Mucosa of descending colon (tissue), 3 donors: Measurements from ENCODE around the gene ARPC1A. TPM values are rescaled to one million over a fixed set of nuclear protein-coding genes. Genes with fewer than 3 reads are reported as not detected.
A peak's percentile ranks its signal among the peaks of the same experiment; 100 is the strongest.
"Not testable (repeated sequence)": the region's sequence is repeated elsewhere in the genome, so short reads cannot be mapped to it uniquely, and the experiment has no call there.

ENCODE experiments used
- ATAC-seq: fragments of 200-7000 bp; cut with Tn5 transposase; one replicate; pipeline ENCODE4 v1.9.1; 2020; ENCODE audit warnings: mild to moderate bottlenecking, moderate library complexity
- DNase-seq, 3 donors: peaks; one replicate each; pipeline ENCODE4 v3.0.0-alpha.2; 2020
- H3K36me3 ChIP-seq: fragments of 200-600 bp; one replicate; pipeline ENCODE4 v1.8.0; 2021; ENCODE audit warnings: low read depth, mild to moderate bottlenecking
- H3K4me1 ChIP-seq: fragments of 200-600 bp; one replicate; pipeline ENCODE4 v1.8.0; 2021; ENCODE audit warnings: low read depth, mild to moderate bottlenecking
- H3K4me3 ChIP-seq: fragments of 200-600 bp; one replicate; pipeline ENCODE4 v1.8.0; 2021; ENCODE audit warnings: mild to moderate bottlenecking
- H3K9me3 ChIP-seq: fragments of 200-600 bp; one replicate; pipeline ENCODE4 v1.8.0; 2021; ENCODE audit warnings: mild to moderate bottlenecking
- intact Hi-C, 2 donors: fragments of 100-400 bp; cut with DNase I in 1 of 2; cut with micrococcal nuclease in 1 of 2; formaldehyde crosslinking; loops; one replicate each; pipeline versions ENCODE4 v1.11.0 to v1.11.1; 2022; cut with DNase I, micrococcal nuclease
- total RNA-seq, 3 donors: library from RNA; stranded (reverse); fragmentation: NEBNext Ultra II Directional in 2 of 3; extraction: Animal tissue kit (Norgen Biotek cat#: 25700) in 2 of 3; gene quantifications; one replicate each; pipeline versions ENCODE4 v1.2.1 to v1.2.4, GENCODE V29; 2021 to 2023
- TF ChIP-seq, protein P1 (sequence below): fragments of 200-600 bp; IDR thresholded peaks from one replicate; pipeline ENCODE4 v1.8.0; 2022; ENCODE audit warnings: antibody characterized with exemption, mild to moderate bottlenecking
- donor health status: DM: no; HTN: no; CAD: no; lungs with moderate emphysema.
- donor health status: DM: no; HTN: no; CAD: no.
- donor health status: DM: no; HTN: yes; CAD: no.

Gene ARPC1A
- total RNA-seq, 3 donors from 2014 or later, result 142 to 158 (median 157) TPM

DNA sequence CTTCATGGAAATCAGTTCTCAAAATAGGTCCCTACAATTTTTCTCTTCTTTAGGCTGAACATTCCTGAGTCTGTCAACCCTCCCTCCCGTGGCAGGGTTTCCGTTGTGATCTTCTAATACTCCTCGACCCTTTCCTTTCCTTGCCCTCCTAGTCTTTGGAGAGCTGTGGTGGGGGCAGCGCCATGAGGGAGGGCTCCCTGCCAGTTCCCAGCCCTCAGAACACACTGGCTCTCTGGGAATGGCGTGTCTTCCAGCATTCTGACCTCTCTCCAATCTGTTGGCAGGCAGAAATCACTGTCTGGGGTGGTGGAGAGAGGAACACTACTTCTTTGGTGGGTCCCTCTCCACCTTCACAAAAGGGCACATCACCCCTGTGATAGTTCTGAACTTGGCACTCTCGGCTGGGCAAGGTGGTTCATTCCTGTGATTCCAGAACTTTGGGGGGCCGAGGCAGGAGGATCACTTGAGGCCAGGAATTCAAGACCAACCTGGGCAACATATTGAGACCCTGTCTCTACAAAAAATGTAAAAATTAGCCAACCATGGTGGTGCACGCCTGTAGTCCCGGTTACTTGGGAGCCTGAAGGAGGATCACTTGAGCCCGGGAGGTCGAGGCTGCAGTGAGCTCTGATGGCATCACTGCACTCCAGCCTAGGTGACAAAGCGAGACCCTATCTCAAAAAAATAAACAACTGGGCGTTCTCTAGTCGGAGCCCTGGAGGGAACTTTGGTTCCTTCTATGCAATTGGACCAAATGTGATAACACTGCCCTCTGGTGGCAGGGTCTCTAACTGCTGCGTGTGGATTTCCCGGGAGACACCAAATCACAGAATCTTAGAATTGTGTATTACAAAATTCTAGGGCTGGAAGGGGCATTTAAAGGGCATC lies 13.1 kb upstream of the ARPC1A start:
- TF ChIP-seq, protein P1, sequence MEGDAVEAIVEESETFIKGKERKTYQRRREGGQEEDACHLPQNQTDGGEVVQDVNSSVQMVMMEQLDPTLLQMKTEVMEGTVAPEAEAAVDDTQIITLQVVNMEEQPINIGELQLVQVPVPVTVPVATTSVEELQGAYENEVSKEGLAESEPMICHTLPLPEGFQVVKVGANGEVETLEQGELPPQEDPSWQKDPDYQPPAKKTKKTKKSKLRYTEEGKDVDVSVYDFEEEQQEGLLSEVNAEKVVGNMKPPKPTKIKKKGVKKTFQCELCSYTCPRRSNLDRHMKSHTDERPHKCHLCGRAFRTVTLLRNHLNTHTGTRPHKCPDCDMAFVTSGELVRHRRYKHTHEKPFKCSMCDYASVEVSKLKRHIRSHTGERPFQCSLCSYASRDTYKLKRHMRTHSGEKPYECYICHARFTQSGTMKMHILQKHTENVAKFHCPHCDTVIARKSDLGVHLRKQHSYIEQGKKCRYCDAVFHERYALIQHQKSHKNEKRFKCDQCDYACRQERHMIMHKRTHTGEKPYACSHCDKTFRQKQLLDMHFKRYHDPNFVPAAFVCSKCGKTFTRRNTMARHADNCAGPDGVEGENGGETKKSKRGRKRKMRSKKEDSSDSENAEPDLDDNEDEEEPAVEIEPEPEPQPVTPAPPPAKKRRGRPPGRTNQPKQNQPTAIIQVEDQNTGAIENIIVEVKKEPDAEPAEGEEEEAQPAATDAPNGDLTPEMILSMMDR, result peak; percentile 64
- intact Hi-C loops, result loop anchor here in 1 of 2 donors (5.0 kb wide), 1 partner anchor 270 kb away; no protein-coding TSS in a partner anchor
- DNase-seq (peak in 2 of 3 donors; percentile 73 to 92), ATAC-seq (peak; percentile 78)
- Histone ChIP-seq H3K36me3 (no peaks in the 10 kb centered on the region), H3K4me1 (peaks cover 7% of the 10 kb centered on the region), H3K9me3 (peaks cover 6% of the 10 kb centered on the region), H3K4me3 (no peak overlapping the region)

DNA sequence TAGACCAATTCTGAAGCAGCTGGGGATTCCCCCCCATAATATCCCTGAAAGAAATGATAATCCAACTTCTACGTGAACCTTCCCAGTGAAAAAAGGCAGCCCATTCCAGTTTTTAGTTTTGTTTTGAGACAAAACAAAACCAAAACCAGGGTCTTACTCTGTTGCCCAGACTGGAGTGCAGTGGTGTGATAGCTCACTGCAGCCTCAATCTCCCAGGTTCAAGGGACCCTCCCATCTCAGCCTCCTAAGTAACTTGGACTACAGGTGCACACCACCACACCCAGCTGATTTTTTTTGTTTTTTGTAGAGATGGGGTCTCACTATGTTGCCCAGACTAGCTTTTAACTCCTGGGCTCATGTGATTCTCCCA lies 12.5 kb upstream of the ARPC1A start:
- DNase-seq, result no peak
- Histone ChIP-seq H3K9me3 (peaks cover 6% of the 10 kb centered on the region), H3K36me3 (no peaks in the 10 kb centered on the region), H3K4me1 (peaks cover 7% of the 10 kb centered on the region), H3K4me3 (no peak overlapping the region)
- TF ChIP-seq, protein P1, result no peak
- intact Hi-C loops, result loop anchor here in 1 of 2 donors (5.0 kb wide), 1 partner anchor 271 kb away; no protein-coding TSS in a partner anchor
- no peak for ATAC-seq

DNA sequence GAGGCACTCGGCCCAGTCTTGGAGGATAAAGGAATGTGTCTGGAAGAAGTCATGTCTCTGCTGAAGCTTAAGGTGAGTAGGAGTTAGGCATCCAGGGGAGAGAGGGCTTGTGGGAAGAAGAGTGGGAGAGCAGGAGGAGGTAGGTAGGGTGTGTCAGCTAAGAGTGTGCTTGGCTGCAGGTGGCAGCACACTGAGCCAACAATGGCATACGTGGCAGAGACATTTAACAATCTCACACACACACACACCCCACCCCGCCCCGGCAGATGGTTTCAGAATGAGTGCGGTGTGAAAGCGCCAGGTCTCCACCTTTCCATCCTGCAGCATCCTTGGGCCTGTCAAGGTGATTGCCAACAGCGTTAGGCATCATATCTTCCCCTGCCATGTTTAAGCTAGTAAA lies 11.2 kb upstream of the ARPC1A start:
- intact Hi-C loops, result loop anchor here in 1 of 2 donors (5.0 kb wide), 1 partner anchor 272 kb away; no protein-coding TSS in a partner anchor
- peak; percentile 98 for ATAC-seq
- DNase-seq, result peak; percentile 82 to 87 (median 83)

GRCh38 chr7:99320371-99320770 lies 5.3 kb upstream of the ARPC1A start:
- no peaks in the 10 kb centered on the region for H3K9me3 ChIP-seq
- H3K36me3 ChIP-seq, result no peaks in the 10 kb centered on the region
- intact Hi-C loops, result no loop called here
- H3K4me1 ChIP-seq, result peaks cover 5% of the 10 kb centered on the region
- DNase-seq (no peak), ATAC-seq (no peak)
- TF ChIP-seq, protein P1, result no peak
- H3K4me3 ChIP-seq, result no peak overlapping the region

More for the DNA sequence above, 11.2 kb upstream of the ARPC1A start:
- Histone ChIP-seq H3K4me1 (peaks cover 7% of the 10 kb centered on the region), H3K4me3 (no peak overlapping the region), H3K9me3 (peaks cover 6% of the 10 kb centered on the region), H3K36me3 (no peaks in the 10 kb centered on the region)
- TF ChIP-seq, protein P1, result no peak

- DNase-seq, H3K4me3 ChIP-seq, intact Hi-C loops, ATAC-seq, H3K36me3 ChIP-seq, H3K9me3 ChIP-seq: not testable (repeated sequence)
- H3K4me1 ChIP-seq, result peaks cover 12% of the 10 kb centered on the region
Observed at GRCh38 chr7:99322659-99323058, 3.0 kb upstream of the ARPC1A start.

DNA sequence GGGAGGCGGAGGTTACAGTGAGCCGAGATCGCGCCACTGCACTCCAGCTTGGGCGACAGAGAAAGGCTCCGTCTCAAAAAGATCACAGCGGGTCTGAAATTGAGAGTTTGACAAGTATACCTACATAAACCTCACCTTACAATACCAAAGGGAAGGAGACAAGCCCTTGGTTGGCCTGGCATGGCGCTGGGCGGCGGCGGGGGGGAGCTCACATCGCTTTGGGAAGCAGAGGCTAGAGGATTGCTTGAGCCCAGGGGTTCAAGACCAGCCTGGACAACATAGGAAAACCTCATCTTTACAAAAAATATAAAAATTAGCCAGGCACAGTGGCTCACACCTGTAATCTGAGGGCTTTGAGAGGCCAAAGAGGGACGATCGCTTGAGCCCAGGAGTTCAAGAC lies 1.1 kb upstream of the ARPC1A start:
- no peaks in the 10 kb centered on the region for H3K36me3 ChIP-seq
- intact Hi-C loops, result no loop called here
- no peak for ATAC-seq
- no peak overlapping the region for H3K4me3 ChIP-seq
- DNase-seq, result no peak
- peaks cover 27% of the 10 kb centered on the region for H3K4me1 ChIP-seq
- TF ChIP-seq, protein P1, result no peak
- H3K9me3 ChIP-seq, result no peaks in the 10 kb centered on the region
